Astrocyte (in vitro differentiated cells and primary cell): Measurements from ENCODE around the gene KRTAP2-1. TPM values are rescaled to one million over a fixed set of nuclear protein-coding genes. Genes with fewer than 3 reads are reported as not detected.

Experiments
- DNase-seq: peaks from one replicate; pipeline ENCODE4 v3.0.0-alpha.2; 2010; ENCODE audit warnings: low read depth
- FAIRE-seq: peaks from 2 replicates; lab custom pipeline; 2011; peaks lifted over from hg19 to GRCh38; lab: Jason Lieb, UNC
- H2AFZ ChIP-seq: 2 replicates; pipeline ENCODE4 v1.6.0; 2012; ENCODE audit warnings: low read depth, low read length, inconsistent platforms
- H3K27ac ChIP-seq: 2 replicates; pipeline ENCODE4 v1.5.1; 2011; ENCODE audit warnings: low read depth, low read length, inconsistent platforms
- H3K27me3 ChIP-seq: 2 replicates; pipeline ENCODE4 v1.6.0; 2011; ENCODE audit warnings: low read length, inconsistent platforms; ENCODE audit not compliant: insufficient read depth
- H3K36me3 ChIP-seq: 2 replicates; pipeline ENCODE4 v1.5.1; 2011; ENCODE audit warnings: low read length, inconsistent platforms; ENCODE audit not compliant: insufficient read depth
- H3K4me1 ChIP-seq: 2 replicates; pipeline ENCODE4 v1.5.1; 2011; ENCODE audit warnings: low read length, inconsistent platforms; ENCODE audit not compliant: insufficient read depth
- H3K4me2 ChIP-seq: 2 replicates; pipeline ENCODE4 v1.6.0; 2012; ENCODE audit warnings: low read length, inconsistent platforms
- H3K4me3 ChIP-seq: 2 replicates; pipeline ENCODE4 v1.5.1; 2011; ENCODE audit warnings: low read depth, mild to moderate bottlenecking, low read length, inconsistent platforms; ENCODE audit not compliant: insufficient read depth
- H3K79me2 ChIP-seq: 2 replicates; pipeline ENCODE4 v1.6.0; 2012; ENCODE audit warnings: mild to moderate bottlenecking, low read length, inconsistent platforms; ENCODE audit not compliant: insufficient read depth
- H3K9ac ChIP-seq: 2 replicates; pipeline ENCODE4 v1.6.0; 2012; ENCODE audit warnings: mild to moderate bottlenecking, low read length, inconsistent platforms
- H3K9me3 ChIP-seq: 2 replicates; pipeline ENCODE4 v1.5.1; 2012; ENCODE audit warnings: low read depth, mild to moderate bottlenecking, low read length, inconsistent platforms; ENCODE audit not compliant: insufficient read depth
- H4K20me1 ChIP-seq: 2 replicates; pipeline ENCODE4 v1.6.0; 2012; ENCODE audit warnings: low read length, inconsistent platforms; ENCODE audit not compliant: insufficient read depth
- H3K27ac Mint-ChIP-seq: one replicate; pipeline ENCODE4 v1.8.0; 2021; ENCODE audit warnings: mild to moderate bottlenecking, mixed read lengths; ENCODE audit not compliant: unreplicated experiment
- H3K27me3 Mint-ChIP-seq: one replicate; pipeline ENCODE4 v1.8.0; 2021; ENCODE audit warnings: low read depth, mixed read lengths; ENCODE audit not compliant: unreplicated experiment
- H3K36me3 Mint-ChIP-seq: one replicate; pipeline ENCODE4 v1.8.0; 2021; ENCODE audit warnings: low read depth, mixed read lengths; ENCODE audit not compliant: unreplicated experiment
- H3K4me1 Mint-ChIP-seq: one replicate; pipeline ENCODE4 v1.8.0; 2021; ENCODE audit warnings: low read depth, mixed read lengths; ENCODE audit not compliant: unreplicated experiment
- H3K4me3 Mint-ChIP-seq: one replicate; pipeline ENCODE4 v1.8.0; 2021; ENCODE audit warnings: mild to moderate bottlenecking, moderate library complexity, mixed read lengths; ENCODE audit not compliant: unreplicated experiment
- H3K9me3 Mint-ChIP-seq: one replicate; pipeline ENCODE4 v1.8.0; 2021; ENCODE audit warnings: mild to moderate bottlenecking, mixed read lengths; ENCODE audit not compliant: unreplicated experiment
- CTCF ChIP-seq: IDR thresholded peaks from 2 replicates; pipeline ENCODE4 v1.5.1; 2011; ENCODE audit warnings: low read depth, mild to moderate bottlenecking, inconsistent platforms, low read length, moderate library complexity; ENCODE audit not compliant: insufficient read depth
- EZH2 ChIP-seq: IDR thresholded peaks from 2 replicates; pipeline ENCODE4 v1.6.1; 2012; ENCODE audit warnings: mild to moderate bottlenecking, low read length, inconsistent platforms; ENCODE audit not compliant: insufficient read depth
- total RNA-seq: library from RNA; stranded (reverse); gene quantifications from 2 replicates; pipeline ENCODE4 v1.2.1, GENCODE V29; 2021

Gene KRTAP2-1
- total RNA-seq, 1 donor from 2014 or later = not detected

- H3K4me3 Mint-ChIP-seq = no peak overlapping the region
- H3K9me3 Mint-ChIP-seq = no peaks in the 10 kb centered on the region
- H3K9me3 ChIP-seq = no peaks in the 10 kb centered on the region
- no peak overlapping the region for H3K4me2 ChIP-seq
- H3K4me3 ChIP-seq = no peak overlapping the region
- H3K27ac ChIP-seq = no peak overlapping the region
- H3K9ac ChIP-seq = no peak overlapping the region
- H2AFZ ChIP-seq = no peak overlapping the region
- no peaks in the 10 kb centered on the region for H3K79me2 ChIP-seq
- no peaks in the 10 kb centered on the region for H3K4me1 ChIP-seq
- H3K36me3 ChIP-seq = no peaks in the 10 kb centered on the region
- DNase-seq = no peak
- no peak for FAIRE-seq
- no peaks in the 10 kb centered on the region for H3K36me3 Mint-ChIP-seq
- no peaks in the 10 kb centered on the region for H3K27me3 ChIP-seq
- no peaks in the 10 kb centered on the region for H3K4me1 Mint-ChIP-seq
- no peaks in the 10 kb centered on the region for H4K20me1 ChIP-seq
- H3K27me3 Mint-ChIP-seq = no peaks in the 10 kb centered on the region
- H3K27ac Mint-ChIP-seq = no peak overlapping the region
- TF ChIP-seq CTCF = no peak
These were observed 31.7 kb downstream of the KRTAP2-1 start for GRCh38 chr17:41015454-41015853.

GRCh38 chr17:41013606-41014005, 33.5 kb downstream of the KRTAP2-1 start:
- H3K4me3 Mint-ChIP-seq = no peak overlapping the region
- Histone ChIP-seq H3K36me3 (no peaks in the 10 kb centered on the region), H3K4me2 (no peak overlapping the region), H3K79me2 (no peaks in the 10 kb centered on the region), H3K27me3 (no peaks in the 10 kb centered on the region), H2AFZ (no peak overlapping the region), H3K9me3 (no peaks in the 10 kb centered on the region), H3K4me1 (no peaks in the 10 kb centered on the region), H3K27ac (no peak overlapping the region), H3K4me3 (no peak overlapping the region), H4K20me1 (no peaks in the 10 kb centered on the region), H3K9ac (no peak overlapping the region)
- peak overlapping the region; percentile 41 for H3K27ac Mint-ChIP-seq
- TF ChIP-seq CTCF = no peak
- no peak for TF ChIP-seq EZH2
- H3K36me3 Mint-ChIP-seq = no peaks in the 10 kb centered on the region
- no peak for DNase-seq
- no peaks in the 10 kb centered on the region for H3K4me1 Mint-ChIP-seq
- H3K27me3 Mint-ChIP-seq = no peaks in the 10 kb centered on the region
- no peak for FAIRE-seq
- H3K9me3 Mint-ChIP-seq = no peaks in the 10 kb centered on the region

GRCh38 chr17:41013181-41013580, 33.9 kb downstream of the KRTAP2-1 start:
- no peak overlapping the region for H3K4me2 ChIP-seq
- TF ChIP-seq CTCF (no peak), EZH2 (no peak)

More at GRCh38 chr17:41013181-41013580, 33.9 kb downstream of the KRTAP2-1 start:
- Histone ChIP-seq H3K27me3 (no peaks in the 10 kb centered on the region), H3K4me1 (no peaks in the 10 kb centered on the region), H2AFZ (no peak overlapping the region), H3K27ac (no peak overlapping the region), H3K79me2 (no peaks in the 10 kb centered on the region), H3K36me3 (no peaks in the 10 kb centered on the region), H3K9me3 (no peaks in the 10 kb centered on the region), H4K20me1 (no peaks in the 10 kb centered on the region), H3K4me3 (no peak overlapping the region), H3K9ac (no peak overlapping the region)
- Mint-ChIP-seq H3K4me3 (no peak overlapping the region), H3K27me3 (no peaks in the 10 kb centered on the region), H3K27ac (no peak overlapping the region), H3K4me1 (no peaks in the 10 kb centered on the region), H3K9me3 (no peaks in the 10 kb centered on the region), H3K36me3 (no peaks in the 10 kb centered on the region)
- FAIRE-seq = no peak
- DNase-seq = no peak
